H1 (cell line): ENCODE measurements around the gene GCLC. TPM values are rescaled to one million over a fixed set of nuclear protein-coding genes. Genes with fewer than 3 reads are reported as not detected.

ENCODE experiments used
- USF2 ChIP-seq: IDR thresholded peaks from 2 replicates; pipeline ENCODE4 v1.6.1; 2011; ENCODE audit warnings: low read length, improper control_type of control experiment
- ZNF274 ChIP-seq: IDR thresholded peaks from 2 replicates; pipeline ENCODE4 v1.7.0; 2012; ENCODE audit warnings: low read length, borderline replicate concordance; ENCODE audit errors: extremely low read depth
- polyA plus RNA-seq, 7 experiments: library from polyadenylated mRNA; depleted of rRNA in 3 of 7; stranded (reverse) in 5 of 7; unstranded in 2 of 7; fragments of >200 nt in 5 of 7; fragments of 200-250 nt in 2 of 7; gene quantifications; 1 replicate in 5 of 7; 2 replicates in 1 of 7; 4 replicates in 1 of 7; pipeline versions ENCODE4 v1.2.1 to v1.2.3, GENCODE V29; 2011 to 2013; ENCODE audit warnings: missing spikeins in 2 of 7, mixed read lengths in 2 of 7
- total RNA-seq: library from RNA; stranded (reverse); fragmentation: NEBNext Ultra II Directional; extraction: Animal tissue kit (Norgen Biotek cat#: 25700); gene quantifications from 2 replicates; pipeline ENCODE4 v1.2.1, GENCODE V29; 2021
- TF ChIP-seq, protein P1 (sequence below): fragments of 300-600 bp; sonication (generic); IDR thresholded peaks from 2 replicates; pipeline ENCODE4 v1.7.1; 2012; ENCODE audit warnings: low read length, moderate library complexity, mild to moderate bottlenecking, inconsistent platforms; ENCODE audit not compliant: insufficient replicate concordance
- TF ChIP-seq, protein P2 (sequence below), 3 experiments: IDR thresholded peaks; 1 replicate in 2 of 3; 2 replicates in 1 of 3; pipeline versions ENCODE4 v1.5.1 to v1.6.1; 2011; ENCODE audit warnings: low read length in 3 of 3, mild to moderate bottlenecking in 3 of 3, inconsistent platforms in 2 of 3, low read depth in 1 of 3, moderate library complexity in 1 of 3; ENCODE audit not compliant: insufficient read depth in 1 of 3; ENCODE audit errors: control extremely low read depth in 1 of 3

GCLC gene
- total and polyA plus RNA-seq, 2 of the 8 experiments (the other 6 are each of a cell fraction or from before 2014, with no cell fraction given): 15.8 to 54.0 TPM

GRCh38 chr6:53500095-53500494 is 44.8 kb downstream of the GCLC start (continued):
- TF ChIP-seq, protein P1, sequence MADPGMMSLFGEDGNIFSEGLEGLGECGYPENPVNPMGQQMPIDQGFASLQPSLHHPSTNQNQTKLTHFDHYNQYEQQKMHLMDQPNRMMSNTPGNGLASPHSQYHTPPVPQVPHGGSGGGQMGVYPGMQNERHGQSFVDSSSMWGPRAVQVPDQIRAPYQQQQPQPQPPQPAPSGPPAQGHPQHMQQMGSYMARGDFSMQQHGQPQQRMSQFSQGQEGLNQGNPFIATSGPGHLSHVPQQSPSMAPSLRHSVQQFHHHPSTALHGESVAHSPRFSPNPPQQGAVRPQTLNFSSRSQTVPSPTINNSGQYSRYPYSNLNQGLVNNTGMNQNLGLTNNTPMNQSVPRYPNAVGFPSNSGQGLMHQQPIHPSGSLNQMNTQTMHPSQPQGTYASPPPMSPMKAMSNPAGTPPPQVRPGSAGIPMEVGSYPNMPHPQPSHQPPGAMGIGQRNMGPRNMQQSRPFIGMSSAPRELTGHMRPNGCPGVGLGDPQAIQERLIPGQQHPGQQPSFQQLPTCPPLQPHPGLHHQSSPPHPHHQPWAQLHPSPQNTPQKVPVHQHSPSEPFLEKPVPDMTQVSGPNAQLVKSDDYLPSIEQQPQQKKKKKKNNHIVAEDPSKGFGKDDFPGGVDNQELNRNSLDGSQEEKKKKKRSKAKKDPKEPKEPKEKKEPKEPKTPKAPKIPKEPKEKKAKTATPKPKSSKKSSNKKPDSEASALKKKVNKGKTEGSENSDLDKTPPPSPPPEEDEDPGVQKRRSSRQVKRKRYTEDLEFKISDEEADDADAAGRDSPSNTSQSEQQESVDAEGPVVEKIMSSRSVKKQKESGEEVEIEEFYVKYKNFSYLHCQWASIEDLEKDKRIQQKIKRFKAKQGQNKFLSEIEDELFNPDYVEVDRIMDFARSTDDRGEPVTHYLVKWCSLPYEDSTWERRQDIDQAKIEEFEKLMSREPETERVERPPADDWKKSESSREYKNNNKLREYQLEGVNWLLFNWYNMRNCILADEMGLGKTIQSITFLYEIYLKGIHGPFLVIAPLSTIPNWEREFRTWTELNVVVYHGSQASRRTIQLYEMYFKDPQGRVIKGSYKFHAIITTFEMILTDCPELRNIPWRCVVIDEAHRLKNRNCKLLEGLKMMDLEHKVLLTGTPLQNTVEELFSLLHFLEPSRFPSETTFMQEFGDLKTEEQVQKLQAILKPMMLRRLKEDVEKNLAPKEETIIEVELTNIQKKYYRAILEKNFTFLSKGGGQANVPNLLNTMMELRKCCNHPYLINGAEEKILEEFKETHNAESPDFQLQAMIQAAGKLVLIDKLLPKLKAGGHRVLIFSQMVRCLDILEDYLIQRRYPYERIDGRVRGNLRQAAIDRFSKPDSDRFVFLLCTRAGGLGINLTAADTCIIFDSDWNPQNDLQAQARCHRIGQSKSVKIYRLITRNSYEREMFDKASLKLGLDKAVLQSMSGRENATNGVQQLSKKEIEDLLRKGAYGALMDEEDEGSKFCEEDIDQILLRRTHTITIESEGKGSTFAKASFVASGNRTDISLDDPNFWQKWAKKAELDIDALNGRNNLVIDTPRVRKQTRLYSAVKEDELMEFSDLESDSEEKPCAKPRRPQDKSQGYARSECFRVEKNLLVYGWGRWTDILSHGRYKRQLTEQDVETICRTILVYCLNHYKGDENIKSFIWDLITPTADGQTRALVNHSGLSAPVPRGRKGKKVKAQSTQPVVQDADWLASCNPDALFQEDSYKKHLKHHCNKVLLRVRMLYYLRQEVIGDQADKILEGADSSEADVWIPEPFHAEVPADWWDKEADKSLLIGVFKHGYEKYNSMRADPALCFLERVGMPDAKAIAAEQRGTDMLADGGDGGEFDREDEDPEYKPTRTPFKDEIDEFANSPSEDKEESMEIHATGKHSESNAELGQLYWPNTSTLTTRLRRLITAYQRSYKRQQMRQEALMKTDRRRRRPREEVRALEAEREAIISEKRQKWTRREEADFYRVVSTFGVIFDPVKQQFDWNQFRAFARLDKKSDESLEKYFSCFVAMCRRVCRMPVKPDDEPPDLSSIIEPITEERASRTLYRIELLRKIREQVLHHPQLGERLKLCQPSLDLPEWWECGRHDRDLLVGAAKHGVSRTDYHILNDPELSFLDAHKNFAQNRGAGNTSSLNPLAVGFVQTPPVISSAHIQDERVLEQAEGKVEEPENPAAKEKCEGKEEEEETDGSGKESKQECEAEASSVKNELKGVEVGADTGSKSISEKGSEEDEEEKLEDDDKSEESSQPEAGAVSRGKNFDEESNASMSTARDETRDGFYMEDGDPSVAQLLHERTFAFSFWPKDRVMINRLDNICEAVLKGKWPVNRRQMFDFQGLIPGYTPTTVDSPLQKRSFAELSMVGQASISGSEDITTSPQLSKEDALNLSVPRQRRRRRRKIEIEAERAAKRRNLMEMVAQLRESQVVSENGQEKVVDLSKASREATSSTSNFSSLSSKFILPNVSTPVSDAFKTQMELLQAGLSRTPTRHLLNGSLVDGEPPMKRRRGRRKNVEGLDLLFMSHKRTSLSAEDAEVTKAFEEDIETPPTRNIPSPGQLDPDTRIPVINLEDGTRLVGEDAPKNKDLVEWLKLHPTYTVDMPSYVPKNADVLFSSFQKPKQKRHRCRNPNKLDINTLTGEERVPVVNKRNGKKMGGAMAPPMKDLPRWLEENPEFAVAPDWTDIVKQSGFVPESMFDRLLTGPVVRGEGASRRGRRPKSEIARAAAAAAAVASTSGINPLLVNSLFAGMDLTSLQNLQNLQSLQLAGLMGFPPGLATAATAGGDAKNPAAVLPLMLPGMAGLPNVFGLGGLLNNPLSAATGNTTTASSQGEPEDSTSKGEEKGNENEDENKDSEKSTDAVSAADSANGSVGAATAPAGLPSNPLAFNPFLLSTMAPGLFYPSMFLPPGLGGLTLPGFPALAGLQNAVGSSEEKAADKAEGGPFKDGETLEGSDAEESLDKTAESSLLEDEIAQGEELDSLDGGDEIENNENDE: no peak
- TF ChIP-seq USF2: no peak
- TF ChIP-seq ZNF274: no peak
- TF ChIP-seq, protein P2, sequence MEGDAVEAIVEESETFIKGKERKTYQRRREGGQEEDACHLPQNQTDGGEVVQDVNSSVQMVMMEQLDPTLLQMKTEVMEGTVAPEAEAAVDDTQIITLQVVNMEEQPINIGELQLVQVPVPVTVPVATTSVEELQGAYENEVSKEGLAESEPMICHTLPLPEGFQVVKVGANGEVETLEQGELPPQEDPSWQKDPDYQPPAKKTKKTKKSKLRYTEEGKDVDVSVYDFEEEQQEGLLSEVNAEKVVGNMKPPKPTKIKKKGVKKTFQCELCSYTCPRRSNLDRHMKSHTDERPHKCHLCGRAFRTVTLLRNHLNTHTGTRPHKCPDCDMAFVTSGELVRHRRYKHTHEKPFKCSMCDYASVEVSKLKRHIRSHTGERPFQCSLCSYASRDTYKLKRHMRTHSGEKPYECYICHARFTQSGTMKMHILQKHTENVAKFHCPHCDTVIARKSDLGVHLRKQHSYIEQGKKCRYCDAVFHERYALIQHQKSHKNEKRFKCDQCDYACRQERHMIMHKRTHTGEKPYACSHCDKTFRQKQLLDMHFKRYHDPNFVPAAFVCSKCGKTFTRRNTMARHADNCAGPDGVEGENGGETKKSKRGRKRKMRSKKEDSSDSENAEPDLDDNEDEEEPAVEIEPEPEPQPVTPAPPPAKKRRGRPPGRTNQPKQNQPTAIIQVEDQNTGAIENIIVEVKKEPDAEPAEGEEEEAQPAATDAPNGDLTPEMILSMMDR (IDR thresholded peaks at IDR 0.05; ENCODE audit: control extremely low read depth in 1 of 3, insufficient read depth in 1 of 3, low read depth in 1 of 3, low read length in 3 of 3): no peak
